HEK293 (cell line): ENCODE data around the gene CRLF2.

ENCODE experiments used
- CTCF ChIA-PET: fragments of 350-600 bp; formaldehyde crosslinking; extraction: SDS; loops from one replicate; lab custom pipeline; 2021; ENCODE audit warnings: antibody characterized with exemption; lab: Yijun Ruan, JAX
- POLR2A ChIA-PET: fragments of 300-600 bp; formaldehyde crosslinking; extraction: SDS; loops from one replicate; lab custom pipeline; 2020; ENCODE audit warnings: antibody characterized with exemption, inconsistent platforms; lab: Yijun Ruan, JAX
- H3K27ac ChIP-seq: fragments of 200-500 bp; sonication (Bioruptor generic); 2 replicates; pipeline ENCODE4 v1.5.1; 2014; ENCODE audit warnings: low read depth, low read length, control low read depth, inconsistent platforms; ENCODE audit errors: extremely low read depth
- H3K36me3 ChIP-seq, 2 experiments: fragments of 200-500 bp in 1 of 2; sonication (Bioruptor generic) in 1 of 2; 1 replicate in 1 of 2; 2 replicates in 1 of 2; pipeline ENCODE4 v1.5.1; 2014 to 2017; ENCODE audit warnings: inconsistent platforms in 2 of 2, low read length in 2 of 2; ENCODE audit not compliant: control insufficient read depth in 2 of 2, insufficient read depth in 1 of 2
- H3K4me1 ChIP-seq: fragments of 200-500 bp; sonication (Bioruptor generic); 2 replicates; pipeline ENCODE4 v1.5.1; 2014; ENCODE audit warnings: mild to moderate bottlenecking, low read length, inconsistent platforms; ENCODE audit not compliant: control insufficient read depth, insufficient read depth
- H3K4me3 ChIP-seq: 2 replicates; pipeline ENCODE4 v1.5.1; 2011; ENCODE audit warnings: low read depth, mild to moderate bottlenecking, control low read depth, low read length, moderate library complexity
- H3K9me3 ChIP-seq: fragments of 200-500 bp; sonication (Bioruptor generic); 2 replicates; pipeline ENCODE4 v1.5.1; 2014; ENCODE audit warnings: low read depth, low read length, inconsistent platforms; ENCODE audit not compliant: control insufficient read depth, insufficient read depth
- HOXD13 ChIP-seq: sonication (generic); formaldehyde crosslinking; IDR thresholded peaks from 2 replicates; pipeline ENCODE4 v1.8.0; 2022; ENCODE audit warnings: missing genetic modification reagents, borderline replicate concordance
- KLF8 ChIP-seq: fragments of 450-650 bp; formaldehyde crosslinking; IDR thresholded peaks from 2 replicates; pipeline ENCODE4 v1.5.1; 2016; ENCODE audit warnings: missing biosample characterization, missing genetic modification characterization
- SP2 ChIP-seq: fragments of 450-650 bp; formaldehyde crosslinking; IDR thresholded peaks from 2 replicates; pipeline ENCODE4 v1.5.1; 2016; ENCODE audit warnings: missing biosample characterization, missing genetic modification characterization
- WT1 ChIP-seq: fragments of 450-650 bp; formaldehyde crosslinking; IDR thresholded peaks from 2 replicates; pipeline ENCODE4 v1.5.1; 2016; ENCODE audit warnings: missing biosample characterization, missing genetic modification characterization
- YY1 ChIP-seq: fragments of 450-650 bp; formaldehyde crosslinking; IDR thresholded peaks from 2 replicates; pipeline ENCODE4 v1.5.1; 2018; ENCODE audit warnings: missing biosample characterization, missing genetic modification characterization
- ZBTB8A ChIP-seq: fragments of 450-650 bp; formaldehyde crosslinking; IDR thresholded peaks from 2 replicates; pipeline ENCODE4 v1.5.1; 2016; ENCODE audit warnings: missing biosample characterization, missing genetic modification characterization
- ZEB2 ChIP-seq: fragments of 450-650 bp; formaldehyde crosslinking; IDR thresholded peaks from 2 replicates; pipeline ENCODE4 v1.5.1; 2016; ENCODE audit warnings: missing biosample characterization, missing genetic modification characterization
- ZNF133 ChIP-seq: fragments of 450-650 bp; formaldehyde crosslinking; IDR thresholded peaks from 2 replicates; pipeline ENCODE4 v1.5.1; 2016; ENCODE audit warnings: missing biosample characterization, missing genetic modification characterization
- ZNF184 ChIP-seq: fragments of 450-650 bp; IDR thresholded peaks from 2 replicates; pipeline ENCODE4 v1.5.1; 2018; ENCODE audit warnings: missing biosample characterization, mild to moderate bottlenecking, missing genetic modification characterization
- ZNF391 ChIP-seq: fragments of 450-650 bp; formaldehyde crosslinking; IDR thresholded peaks from 2 replicates; pipeline ENCODE4 v1.5.1; 2016; ENCODE audit warnings: low read depth, missing biosample characterization, missing genetic modification characterization, borderline replicate concordance
- ZNF48 ChIP-seq: fragments of 450-650 bp; formaldehyde crosslinking; IDR thresholded peaks from 2 replicates; pipeline ENCODE4 v1.5.1; 2016; ENCODE audit warnings: missing biosample characterization, missing genetic modification characterization
- ZNF501 ChIP-seq: fragments of 450-650 bp; formaldehyde crosslinking; IDR thresholded peaks from 2 replicates; pipeline ENCODE4 v1.5.1; 2016; ENCODE audit warnings: missing biosample characterization, missing genetic modification characterization
- ZNF544 ChIP-seq: fragments of 450-650 bp; formaldehyde crosslinking; IDR thresholded peaks from 2 replicates; pipeline ENCODE4 v1.5.0; 2017; ENCODE audit warnings: missing biosample characterization, missing genetic modification characterization
- ZNF596 ChIP-seq: fragments of 450-650 bp; IDR thresholded peaks from 2 replicates; pipeline ENCODE4 v1.5.0; 2018; ENCODE audit warnings: missing biosample characterization, mild to moderate bottlenecking, missing genetic modification characterization, moderate library complexity
- ZNF658 ChIP-seq: fragments of 450-650 bp; formaldehyde crosslinking; IDR thresholded peaks from 2 replicates; pipeline ENCODE4; 2016; ENCODE audit warnings: missing biosample characterization, missing genetic modification characterization
- ZNF768 ChIP-seq: fragments of 450-650 bp; formaldehyde crosslinking; IDR thresholded peaks from 2 replicates; pipeline ENCODE4 v1.5.1; 2018; ENCODE audit warnings: missing biosample characterization, mild to moderate bottlenecking, missing genetic modification characterization
- ZNF843 ChIP-seq: fragments of 450-650 bp; formaldehyde crosslinking; IDR thresholded peaks from 2 replicates; pipeline ENCODE4 v1.5.1; 2016; ENCODE audit warnings: missing biosample characterization, missing genetic modification characterization
- TF ChIP-seq, protein P1 (sequence below): fragments of 450-650 bp; formaldehyde crosslinking; conservative IDR thresholded peaks from 2 replicates; pipeline ENCODE4 v1.5.1; 2016; ENCODE audit warnings: low read depth, missing biosample characterization, missing genetic modification characterization
- TF ChIP-seq, protein P2 (sequence below): fragments of 450-650 bp; formaldehyde crosslinking; IDR thresholded peaks from 2 replicates; pipeline ENCODE4 v1.5.1; 2017; ENCODE audit warnings: missing biosample characterization, missing genetic modification characterization
- TF ChIP-seq, protein P3 (sequence below): fragments of 450-650 bp; formaldehyde crosslinking; IDR thresholded peaks from 2 replicates; pipeline ENCODE4 v1.5.1; 2016; ENCODE audit warnings: missing biosample characterization, missing genetic modification characterization
- TF ChIP-seq, protein P4 (sequence below): fragments of 450-650 bp; IDR thresholded peaks from 2 replicates; pipeline ENCODE4 v1.5.1; 2018; ENCODE audit warnings: missing biosample characterization, missing genetic modification characterization

CRLF2 gene

DNA sequence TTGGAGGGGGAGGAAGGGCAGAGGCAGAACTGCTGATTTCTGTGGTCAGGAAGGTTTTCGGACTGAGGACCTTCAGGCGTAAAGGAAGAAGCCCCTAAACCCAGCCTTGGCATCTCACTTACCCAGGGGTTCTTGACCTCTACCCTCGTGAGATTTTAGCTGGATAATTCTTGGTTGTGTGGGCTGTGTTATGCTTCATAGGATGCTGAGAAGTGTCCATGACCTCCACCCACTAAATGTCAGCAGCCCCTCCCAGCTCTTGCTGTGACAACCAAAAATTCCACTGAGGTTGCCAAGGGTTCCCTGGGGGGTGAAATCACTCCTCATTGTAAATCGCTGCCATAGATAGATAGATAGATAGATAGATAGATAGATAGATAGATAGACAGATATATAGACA, 5.8 kb upstream of the CRLF2 start:
- POLR2A ChIA-PET: no interaction called here
- no peak for TF ChIP-seq ZNF48 (tag by site-specific recombination)
- no peak for TF ChIP-seq HOXD13
- no peak for TF ChIP-seq ZNF544
- TF ChIP-seq ZBTB8A (tag by site-specific recombination): no peak
- TF ChIP-seq, protein P1, sequence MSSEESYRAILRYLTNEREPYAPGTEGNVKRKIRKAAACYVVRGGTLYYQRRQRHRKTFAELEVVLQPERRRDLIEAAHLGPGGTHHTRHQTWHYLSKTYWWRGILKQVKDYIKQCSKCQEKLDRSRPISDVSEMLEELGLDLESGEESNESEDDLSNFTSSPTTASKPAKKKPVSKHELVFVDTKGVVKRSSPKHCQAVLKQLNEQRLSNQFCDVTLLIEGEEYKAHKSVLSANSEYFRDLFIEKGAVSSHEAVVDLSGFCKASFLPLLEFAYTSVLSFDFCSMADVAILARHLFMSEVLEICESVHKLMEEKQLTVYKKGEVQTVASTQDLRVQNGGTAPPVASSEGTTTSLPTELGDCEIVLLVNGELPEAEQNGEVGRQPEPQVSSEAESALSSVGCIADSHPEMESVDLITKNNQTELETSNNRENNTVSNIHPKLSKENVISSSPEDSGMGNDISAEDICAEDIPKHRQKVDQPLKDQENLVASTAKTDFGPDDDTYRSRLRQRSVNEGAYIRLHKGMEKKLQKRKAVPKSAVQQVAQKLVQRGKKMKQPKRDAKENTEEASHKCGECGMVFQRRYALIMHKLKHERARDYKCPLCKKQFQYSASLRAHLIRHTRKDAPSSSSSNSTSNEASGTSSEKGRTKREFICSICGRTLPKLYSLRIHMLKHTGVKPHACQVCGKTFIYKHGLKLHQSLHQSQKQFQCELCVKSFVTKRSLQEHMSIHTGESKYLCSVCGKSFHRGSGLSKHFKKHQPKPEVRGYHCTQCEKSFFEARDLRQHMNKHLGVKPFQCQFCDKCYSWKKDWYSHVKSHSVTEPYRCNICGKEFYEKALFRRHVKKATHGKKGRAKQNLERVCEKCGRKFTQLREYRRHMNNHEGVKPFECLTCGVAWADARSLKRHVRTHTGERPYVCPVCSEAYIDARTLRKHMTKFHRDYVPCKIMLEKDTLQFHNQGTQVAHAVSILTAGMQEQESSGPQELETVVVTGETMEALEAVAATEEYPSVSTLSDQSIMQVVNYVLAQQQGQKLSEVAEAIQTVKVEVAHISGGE (tag by site-specific recombination): no peak
- TF ChIP-seq ZNF658 (tag by site-specific recombination): no peak
- TF ChIP-seq YY1 (tag by site-specific recombination): no peak
- TF ChIP-seq ZNF596: no peak
- TF ChIP-seq ZNF184 (tag by site-specific recombination): no peak
- TF ChIP-seq, protein P2, sequence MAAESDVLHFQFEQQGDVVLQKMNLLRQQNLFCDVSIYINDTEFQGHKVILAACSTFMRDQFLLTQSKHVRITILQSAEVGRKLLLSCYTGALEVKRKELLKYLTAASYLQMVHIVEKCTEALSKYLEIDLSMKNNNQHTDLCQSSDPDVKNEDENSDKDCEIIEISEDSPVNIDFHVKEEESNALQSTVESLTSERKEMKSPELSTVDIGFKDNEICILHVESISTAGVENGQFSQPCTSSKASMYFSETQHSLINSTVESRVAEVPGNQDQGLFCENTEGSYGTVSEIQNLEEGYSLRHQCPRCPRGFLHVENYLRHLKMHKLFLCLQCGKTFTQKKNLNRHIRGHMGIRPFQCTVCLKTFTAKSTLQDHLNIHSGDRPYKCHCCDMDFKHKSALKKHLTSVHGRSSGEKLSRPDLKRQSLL (tag by site-specific recombination): no peak
- TF ChIP-seq KLF8: no peak
- no peak for TF ChIP-seq ZNF391 (tag by site-specific recombination)
- no peak for TF ChIP-seq ZNF501 (tag by site-specific recombination)
- no peak for TF ChIP-seq WT1 (tag by site-specific recombination)
- TF ChIP-seq, protein P3, sequence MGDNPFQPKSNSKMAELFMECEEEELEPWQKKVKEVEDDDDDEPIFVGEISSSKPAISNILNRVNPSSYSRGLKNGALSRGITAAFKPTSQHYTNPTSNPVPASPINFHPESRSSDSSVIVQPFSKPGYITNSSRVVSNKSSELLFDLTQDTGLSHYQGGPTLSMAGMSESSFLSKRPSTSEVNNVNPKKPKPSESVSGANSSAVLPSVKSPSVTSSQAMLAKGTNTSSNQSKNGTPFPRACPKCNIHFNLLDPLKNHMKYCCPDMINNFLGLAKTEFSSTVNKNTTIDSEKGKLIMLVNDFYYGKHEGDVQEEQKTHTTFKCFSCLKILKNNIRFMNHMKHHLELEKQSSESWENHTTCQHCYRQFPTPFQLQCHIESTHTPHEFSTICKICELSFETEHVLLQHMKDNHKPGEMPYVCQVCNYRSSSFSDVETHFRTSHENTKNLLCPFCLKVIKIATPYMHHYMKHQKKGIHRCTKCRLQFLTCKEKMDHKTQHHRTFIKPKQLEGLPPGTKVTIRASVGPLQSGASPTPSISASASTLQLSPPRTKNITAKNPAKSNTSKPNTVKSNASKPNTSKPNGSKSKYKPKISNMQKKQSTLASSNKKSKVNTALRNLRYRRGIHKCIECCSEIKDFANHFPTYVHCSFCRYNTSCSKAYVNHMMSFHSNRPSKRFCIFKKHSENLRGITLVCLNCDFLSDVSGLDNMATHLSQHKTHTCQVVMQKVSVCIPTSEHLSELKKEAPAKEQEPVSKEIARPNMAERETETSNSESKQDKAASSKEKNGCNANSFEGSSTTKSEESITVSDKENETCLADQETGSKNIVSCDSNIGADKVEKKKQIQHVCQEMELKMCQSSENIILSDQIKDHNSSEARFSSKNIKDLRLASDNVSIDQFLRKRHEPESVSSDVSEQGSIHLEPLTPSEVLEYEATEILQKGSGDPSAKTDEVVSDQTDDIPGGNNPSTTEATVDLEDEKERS (tag by site-specific recombination): no peak
- no peak for TF ChIP-seq ZNF843
- no peak for TF ChIP-seq ZNF133 (tag by site-specific recombination)
- TF ChIP-seq SP2: no peak
- no peak for TF ChIP-seq ZNF768
- no peaks in the 10 kb centered on the region; the same call in 1 of the 2 replicates for H3K9me3 ChIP-seq
- no peaks in the 10 kb centered on the region for H3K36me3 ChIP-seq
- no peak overlapping the region for H3K27ac ChIP-seq
- H3K4me1 ChIP-seq: no peaks in the 10 kb centered on the region
- H3K4me3 ChIP-seq: no peak overlapping the region
- CTCF ChIA-PET: no interaction called here

DNA sequence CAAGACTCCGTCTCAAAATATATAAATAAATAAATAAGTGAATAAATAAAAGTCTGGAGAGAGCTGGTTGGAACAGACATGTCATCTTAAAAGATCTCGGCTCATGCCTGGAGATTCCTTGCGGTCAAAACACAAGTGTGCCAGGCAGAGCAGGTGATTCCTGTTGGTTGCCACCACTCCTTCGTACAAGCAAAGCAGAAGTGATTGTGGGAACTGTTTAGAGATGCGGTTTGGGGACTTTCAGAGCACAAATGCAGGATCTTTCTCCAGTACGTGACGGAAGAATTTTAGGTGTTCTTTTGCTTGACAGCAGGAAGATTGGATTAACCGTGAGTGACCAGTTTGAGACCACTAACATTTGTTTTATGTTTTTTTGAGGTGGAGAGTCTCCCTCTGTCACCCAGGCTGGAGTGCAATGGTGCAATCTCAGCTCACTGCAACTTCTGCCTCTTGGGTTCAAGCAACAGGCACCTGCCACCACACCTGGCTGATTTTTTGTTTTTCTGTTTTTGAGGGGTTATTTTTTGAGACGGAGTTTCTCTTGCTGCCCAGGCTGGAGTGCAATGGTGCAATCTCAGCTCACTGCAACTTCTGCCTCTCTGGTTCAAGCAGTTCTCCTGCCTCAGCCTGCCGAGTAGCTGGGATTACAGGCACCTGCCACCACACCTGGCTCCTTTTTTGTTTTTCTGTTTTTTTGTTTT, 2.8 kb upstream of the CRLF2 start:
- ChIA-PET POLR2A (no interaction called here), CTCF (no interaction called here)
- no peaks in the 10 kb centered on the region for H3K36me3 ChIP-seq
- H3K27ac ChIP-seq: no peak overlapping the region
- H3K4me1 ChIP-seq: no peaks in the 10 kb centered on the region
- TF ChIP-seq ZEB2 (tag by site-specific recombination): no peak
- TF ChIP-seq, protein P4, sequence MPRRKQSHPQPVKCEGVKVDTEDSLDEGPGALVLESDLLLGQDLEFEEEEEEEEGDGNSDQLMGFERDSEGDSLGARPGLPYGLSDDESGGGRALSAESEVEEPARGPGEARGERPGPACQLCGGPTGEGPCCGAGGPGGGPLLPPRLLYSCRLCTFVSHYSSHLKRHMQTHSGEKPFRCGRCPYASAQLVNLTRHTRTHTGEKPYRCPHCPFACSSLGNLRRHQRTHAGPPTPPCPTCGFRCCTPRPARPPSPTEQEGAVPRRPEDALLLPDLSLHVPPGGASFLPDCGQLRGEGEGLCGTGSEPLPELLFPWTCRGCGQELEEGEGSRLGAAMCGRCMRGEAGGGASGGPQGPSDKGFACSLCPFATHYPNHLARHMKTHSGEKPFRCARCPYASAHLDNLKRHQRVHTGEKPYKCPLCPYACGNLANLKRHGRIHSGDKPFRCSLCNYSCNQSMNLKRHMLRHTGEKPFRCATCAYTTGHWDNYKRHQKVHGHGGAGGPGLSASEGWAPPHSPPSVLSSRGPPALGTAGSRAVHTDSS (tag by site-specific recombination): no peak
- no peaks in the 10 kb centered on the region for H3K9me3 ChIP-seq
- no peak overlapping the region for H3K4me3 ChIP-seq
